GM18951 (cell line): Measurements from ENCODE around the gene RAB15.

Source experiments
- POLR2A ChIP-seq: IDR thresholded peaks from 4 replicates; pipeline ENCODE4 v1.6.1; 2011; ENCODE audit warnings: mild to moderate bottlenecking; ENCODE audit not compliant: insufficient read length, insufficient read depth; ENCODE audit errors: extremely low read depth
- in situ Hi-C: fragments of 300-500 bp; cut with MboI; formaldehyde crosslinking; loops from one replicate; pipeline ENCODE4 v1.12.0; 2022; ENCODE audit warnings: low sequenced_read_pairs, mixed read lengths, inconsistent platforms; ENCODE audit not compliant: unreplicated experiment

RAB15 gene

DNA sequence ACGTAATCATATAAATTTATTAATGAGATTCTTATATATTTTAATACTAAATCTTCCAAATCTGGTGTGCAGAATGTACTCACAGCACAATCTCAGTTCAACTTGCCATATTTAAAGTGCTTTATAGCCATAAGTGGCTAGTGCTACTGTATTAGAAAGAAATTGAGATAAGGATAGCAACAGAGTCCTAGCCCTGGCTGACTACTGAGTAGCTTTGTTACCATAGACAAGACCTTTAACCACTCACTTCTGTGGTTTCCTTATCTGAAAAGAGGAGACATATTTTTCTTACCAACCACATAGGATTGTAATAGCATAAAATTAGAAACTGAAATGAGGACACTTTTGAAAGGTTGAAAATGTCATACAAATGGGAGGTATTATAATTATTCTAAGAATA is 59.9 kb downstream of the RAB15 start:
- in situ Hi-C loops, result no loop called here
- TF ChIP-seq POLR2A, result no peak

DNA sequence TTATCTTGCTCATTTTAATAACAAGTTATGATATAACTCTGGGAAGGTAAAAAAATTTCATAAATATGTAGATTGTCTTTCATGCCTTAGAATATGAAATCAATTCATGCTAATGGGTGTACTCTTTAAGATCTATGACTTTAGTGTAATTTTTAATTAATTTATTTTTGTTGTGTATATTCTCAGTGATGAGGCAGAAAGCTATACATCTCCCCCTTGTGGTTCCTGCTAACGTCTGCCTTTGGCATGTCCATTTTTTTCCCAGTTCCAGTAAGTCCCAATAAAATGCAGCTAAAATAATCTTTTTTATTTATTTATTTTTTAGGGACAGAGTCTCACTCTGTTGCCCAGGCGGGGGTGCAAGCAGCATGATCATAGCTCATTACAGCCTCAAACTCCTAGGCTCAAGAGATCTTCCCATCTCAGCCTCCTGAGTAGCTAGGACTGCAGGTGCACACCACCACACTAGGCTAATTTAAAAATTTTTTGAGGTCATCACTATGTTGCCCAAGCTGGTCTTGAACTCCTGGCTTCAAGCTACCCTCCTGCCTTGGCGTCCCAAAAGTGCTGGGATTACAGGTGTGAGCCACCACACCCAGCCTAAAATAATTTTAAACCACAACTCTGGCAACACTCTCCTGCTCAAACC is 61.2 kb downstream of the RAB15 start:
- no peak for TF ChIP-seq POLR2A
- in situ Hi-C loops, result no loop called here

DNA sequence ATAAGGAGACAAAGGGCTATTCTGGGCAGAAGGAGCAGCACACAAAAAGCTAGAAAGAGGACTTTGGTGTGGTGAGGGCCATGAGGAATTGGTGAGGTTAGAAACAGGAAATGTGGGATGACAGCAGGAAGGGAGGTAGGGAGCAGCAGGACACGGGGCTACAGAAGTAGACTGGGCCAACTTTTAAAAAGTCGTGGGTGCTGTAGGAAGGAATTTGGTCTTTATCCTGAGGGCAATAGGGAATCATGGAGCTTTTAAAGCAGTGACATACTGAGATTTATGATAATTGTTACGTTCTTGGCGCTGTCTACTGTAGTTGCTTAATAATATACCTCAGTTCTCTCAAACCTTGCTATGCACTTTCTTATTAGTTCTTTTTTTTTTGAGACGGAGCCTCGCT is 66.1 kb downstream of the RAB15 start:
- no peak for TF ChIP-seq POLR2A
- in situ Hi-C loops, result no loop called here

DNA sequence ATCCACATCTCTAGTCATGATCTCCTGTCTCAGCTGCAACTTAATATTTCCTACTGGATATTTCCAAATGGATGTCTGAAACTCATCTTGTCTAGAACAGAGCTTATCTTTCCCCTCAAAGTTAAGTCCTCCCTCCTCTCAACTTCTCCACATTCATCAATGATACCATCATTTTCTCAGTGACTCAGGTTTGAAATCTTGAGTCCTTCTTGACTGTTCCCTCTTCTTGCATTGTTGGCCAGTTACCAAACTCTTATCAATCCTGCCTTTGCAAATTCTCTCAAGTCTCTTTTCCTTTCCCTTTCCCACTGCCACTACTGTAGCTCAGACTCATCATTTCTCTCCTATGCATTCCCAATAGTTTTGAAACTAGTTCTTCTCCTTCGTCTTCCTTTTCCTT is 72.2 kb downstream of the RAB15 start:
- no peak for TF ChIP-seq POLR2A
- in situ Hi-C loops, result no loop called here
